ENCODE data around the gene TPRX1. TPM values are rescaled to one million over a fixed set of nuclear protein-coding genes. Genes with fewer than 3 reads are reported as not detected.
"Not testable (repeated sequence)": the region's sequence is repeated elsewhere in the genome, so short reads cannot be mapped to it uniquely, and the experiment has no call there.

TPRX1 gene
- total RNA-seq, 1 donor from 2014 or later = not detected

- H3K4me3 ChIP-seq = no peak overlapping the region
- intact Hi-C loops (cut with DNase I) = no loop called here
- TF ChIP-seq CTCF (IDR thresholded peaks at IDR 0.05) = no peak
- H3K9me3 ChIP-seq = no peaks in the 10 kb centered on the region
- no peaks in the 10 kb centered on the region for H3K4me1 ChIP-seq
- DNase-seq (ENCODE audit: low spot score in 2 of 2) = no peak
- no peak overlapping the region for H3K27ac ChIP-seq
- no peaks in the 10 kb centered on the region for H3K27me3 ChIP-seq
- no peaks in the 10 kb centered on the region for H3K36me3 ChIP-seq
Observed at GRCh38 chr19:47797996-47798903, 6.1 kb downstream of the TPRX1 start.

GRCh38 chr19:47796785-47797184, 7.6 kb downstream of the TPRX1 start:
- Histone ChIP-seq H3K27ac (no peak overlapping the region), H3K27me3 (no peaks in the 10 kb centered on the region), H3K4me1 (no peaks in the 10 kb centered on the region), H3K9me3 (peaks cover 0 to 4% of the 10 kb centered on the region in 2 donors), H3K4me3 (no peak overlapping the region), H3K36me3 (no peaks in the 10 kb centered on the region)
- no peak for TF ChIP-seq CTCF (IDR thresholded peaks at IDR 0.05)
- no peak for DNase-seq (ENCODE audit: low spot score in 2 of 2)
- intact Hi-C loops (cut with DNase I) = no loop called here

GRCh38 chr19:47794526-47794925, 9.8 kb downstream of the TPRX1 start:
- no peak for DNase-seq (ENCODE audit: low spot score in 2 of 2)
- intact Hi-C loops (cut with DNase I) = no loop called here
- H3K4me1 ChIP-seq = no peaks in the 10 kb centered on the region

GRCh38 chr19:47792616-47793015, 11.7 kb downstream of the TPRX1 start:
- H3K36me3 ChIP-seq = peaks cover 0 to 10% of the 10 kb centered on the region in 2 donors
- no peaks in the 10 kb centered on the region for H3K27me3 ChIP-seq
- intact Hi-C loops (cut with DNase I) = no loop called here
- no peak overlapping the region for H3K4me3 ChIP-seq
- peaks cover 0 to 4% of the 10 kb centered on the region in 2 donors for H3K9me3 ChIP-seq
- DNase-seq (ENCODE audit: low spot score in 2 of 2) = no peak
- H3K4me1 ChIP-seq = peaks cover 0 to 5% of the 10 kb centered on the region in 2 donors
- H3K27ac ChIP-seq = no peak overlapping the region
- no peak for TF ChIP-seq CTCF (IDR thresholded peaks at IDR 0.05)

More at GRCh38 chr19:47794526-47794925, 9.8 kb downstream of the TPRX1 start:
- Histone ChIP-seq H3K27ac (no peak overlapping the region), H3K4me3 (no peak overlapping the region), H3K9me3 (peaks cover 0 to 4% of the 10 kb centered on the region in 2 donors), H3K27me3 (no peaks in the 10 kb centered on the region), H3K36me3 (no peaks in the 10 kb centered on the region)
- no peak for TF ChIP-seq CTCF (IDR thresholded peaks at IDR 0.05)

- DNase-seq (ENCODE audit: low spot score in 2 of 2) = peak in 1 of 2 donors; percentile 89
Observed at GRCh38 chr19:47790398-47790814, 13.9 kb downstream of the TPRX1 start.

GRCh38 chr19:47789811-47790210, 14.5 kb downstream of the TPRX1 start:
- Histone ChIP-seq H3K4me1 (peaks cover 3 to 14% of the 10 kb centered on the region in 2 donors), H3K36me3 (peaks cover 13 to 24% of the 10 kb centered on the region in 2 donors)
- DNase-seq (ENCODE audit: low spot score in 2 of 2); H3K27ac ChIP-seq; H3K9me3 ChIP-seq; H3K27me3 ChIP-seq; H3K4me3 ChIP-seq: not testable (repeated sequence)
- intact Hi-C loops (cut with DNase I) = loop anchor here (2.0 kb wide), 1 partner anchor 77 kb away; the partner anchor contains the start of gene EHD2

More at GRCh38 chr19:47790398-47790814, 13.9 kb downstream of the TPRX1 start:
- Histone ChIP-seq H3K27ac (no peak overlapping the region), H3K4me1 (peaks cover 3 to 14% of the 10 kb centered on the region in 2 donors), H3K27me3 (no peaks in the 10 kb centered on the region), H3K36me3 (peaks cover 7 to 18% of the 10 kb centered on the region in 2 donors), H3K4me3 (no peak overlapping the region), H3K9me3 (peaks cover 0 to 4% of the 10 kb centered on the region in 2 donors)
- intact Hi-C loops (cut with DNase I) = no loop called here
- TF ChIP-seq CTCF (IDR thresholded peaks at IDR 0.05) = peak; percentile 72 to 90 (median 90)

GRCh38 chr19:47787307-47787706, 17.0 kb downstream of the TPRX1 start:
- H3K4me3 ChIP-seq; H3K27me3 ChIP-seq; H3K27ac ChIP-seq; DNase-seq (ENCODE audit: low spot score in 2 of 2); H3K9me3 ChIP-seq; intact Hi-C loops (cut with DNase I): not testable (repeated sequence)
- Histone ChIP-seq H3K36me3 (peaks cover 36 to 49% of the 10 kb centered on the region in 2 donors), H3K4me1 (peaks cover 3 to 19% of the 10 kb centered on the region in 2 donors)
